T-helper 17 cell (primary cell): ENCODE data around the gene SPATA17. TPM values are rescaled to one million over a fixed set of nuclear protein-coding genes. Genes with fewer than 3 reads are reported as not detected.

Experiments
- ATAC-seq: fragments of 150-1000 bp; cut with Tn5 transposase; 2 replicates; pipeline ENCODE4 v1.10.0; 2021; ENCODE audit warnings: mild to moderate bottlenecking, moderate library complexity
- DNase-seq, 3 donors: peaks; one replicate each; pipeline versions ENCODE4 v3.0.0 to v3.0.0-alpha.2; 2020 to 2021
- H3K9me3 ChIP-seq: one replicate; pipeline ENCODE4 v1.7.0; 2013; ENCODE audit warnings: low read length, mild to moderate bottlenecking; ENCODE audit not compliant: control insufficient read depth, poor library complexity, severe bottlenecking
- H3K27ac Mint-ChIP-seq: one replicate; pipeline ENCODE4 v1.8.0; 2022; ENCODE audit warnings: mild to moderate bottlenecking, moderate library complexity, mixed read lengths
- H3K27me3 Mint-ChIP-seq: one replicate; pipeline ENCODE4 v1.8.0; 2022; ENCODE audit warnings: mixed read lengths
- H3K36me3 Mint-ChIP-seq: one replicate; pipeline ENCODE4 v1.8.0; 2022; ENCODE audit warnings: low read depth, mixed read lengths
- H3K4me1 Mint-ChIP-seq: one replicate; pipeline ENCODE4 v1.8.0; 2022; ENCODE audit warnings: mild to moderate bottlenecking, mixed read lengths
- H3K4me3 Mint-ChIP-seq: one replicate; pipeline ENCODE4 v1.8.0; 2022; ENCODE audit warnings: mild to moderate bottlenecking, moderate library complexity, mixed read lengths
- total RNA-seq, 4 donors: library from RNA in 2 of 4; stranded (reverse) in 2 of 4; gene quantifications; one replicate each; pipeline ENCODE4 v1.2.3 and lab custom pipeline; 2022 to 2026

Gene SPATA17
- total RNA-seq, 2 donors from 2014 or later = not detected

- no peaks in the 10 kb centered on the region for H3K36me3 Mint-ChIP-seq
- ATAC-seq = no peak
- peaks cover 10% of the 10 kb centered on the region for H3K27me3 Mint-ChIP-seq
- H3K27ac Mint-ChIP-seq = no peak overlapping the region
- H3K4me1 Mint-ChIP-seq = no peaks in the 10 kb centered on the region
- H3K9me3 ChIP-seq = no peaks in the 10 kb centered on the region
- no peak for DNase-seq
- no peak overlapping the region for H3K4me3 Mint-ChIP-seq
These were observed 81.9 kb downstream of the SPATA17 start for GRCh38 chr1:217712925-217713597.

DNA sequence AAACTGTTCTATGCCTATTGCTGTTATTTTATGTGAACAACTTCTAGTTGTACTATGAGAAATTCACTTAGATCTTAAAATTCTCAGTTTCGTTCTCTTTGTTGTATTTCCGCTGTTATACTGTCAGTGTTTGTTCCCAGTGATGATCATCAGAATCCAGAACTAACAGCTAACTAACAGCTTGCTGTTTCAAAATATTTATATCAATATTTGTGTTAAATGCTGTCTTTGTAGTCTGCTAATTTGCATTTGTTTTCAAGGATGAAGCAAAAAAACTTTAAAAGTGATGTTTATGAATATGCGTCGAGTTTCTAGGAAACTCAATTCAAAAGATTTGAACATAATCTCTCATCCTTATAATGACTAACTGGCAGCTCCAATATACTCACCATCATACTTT, 84.5 kb downstream of the SPATA17 start:
- no peak for DNase-seq
- Mint-ChIP-seq H3K4me1 (no peaks in the 10 kb centered on the region), H3K4me3 (no peak overlapping the region), H3K27ac (no peak overlapping the region), H3K36me3 (no peaks in the 10 kb centered on the region), H3K27me3 (peaks cover 10% of the 10 kb centered on the region)
- ATAC-seq = no peak
- H3K9me3 ChIP-seq = no peaks in the 10 kb centered on the region

- no peaks in the 10 kb centered on the region for H3K36me3 Mint-ChIP-seq
- H3K9me3 ChIP-seq = no peaks in the 10 kb centered on the region
- H3K4me1 Mint-ChIP-seq = no peaks in the 10 kb centered on the region
- peaks cover 18% of the 10 kb centered on the region for H3K27me3 Mint-ChIP-seq
- no peak overlapping the region for H3K27ac Mint-ChIP-seq
- DNase-seq (no peak), ATAC-seq (no peak)
- H3K4me3 Mint-ChIP-seq = no peak overlapping the region
These were observed 86.8 kb downstream of the SPATA17 start for GRCh38 chr1:217717959-217718358.

GRCh38 chr1:217718873-217719272, 87.7 kb downstream of the SPATA17 start:
- no peak for DNase-seq
- Mint-ChIP-seq H3K27ac (no peak overlapping the region), H3K4me1 (no peaks in the 10 kb centered on the region), H3K27me3 (peaks cover 10% of the 10 kb centered on the region), H3K4me3 (no peak overlapping the region), H3K36me3 (no peaks in the 10 kb centered on the region)
- ATAC-seq = no peak
- no peaks in the 10 kb centered on the region for H3K9me3 ChIP-seq

- Mint-ChIP-seq H3K36me3 (no peaks in the 10 kb centered on the region), H3K27ac (no peak overlapping the region), H3K4me3 (no peak overlapping the region), H3K27me3 (peaks cover 8% of the 10 kb centered on the region), H3K4me1 (no peaks in the 10 kb centered on the region)
- DNase-seq (no peak), ATAC-seq (no peak)
- H3K9me3 ChIP-seq = no peaks in the 10 kb centered on the region
These were observed 90.5 kb downstream of the SPATA17 start for GRCh38 chr1:217721692-217722091.

DNA sequence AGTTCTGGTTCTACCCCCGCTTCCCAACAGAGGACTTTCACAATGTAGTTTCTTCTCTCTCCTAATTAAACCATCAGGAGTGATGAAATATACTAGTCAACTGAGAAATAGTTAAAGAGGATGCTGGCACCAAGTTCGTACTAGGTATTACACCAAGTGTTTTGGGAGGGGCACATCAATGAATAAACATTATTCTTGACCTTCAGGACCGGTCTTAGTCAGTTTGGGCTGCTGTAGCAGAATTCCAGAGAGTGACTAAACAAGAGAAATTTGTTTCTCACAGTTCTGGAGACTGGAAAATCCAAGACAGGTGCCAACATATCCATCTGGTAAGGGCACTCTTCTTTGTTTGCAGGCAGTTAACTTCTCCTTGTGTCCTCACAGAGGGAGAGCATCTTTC, 103.8 kb downstream of the SPATA17 start:
- Mint-ChIP-seq H3K27me3 (no peaks in the 10 kb centered on the region), H3K36me3 (no peaks in the 10 kb centered on the region), H3K4me1 (peaks cover 2% of the 10 kb centered on the region), H3K4me3 (no peak overlapping the region), H3K27ac (no peak overlapping the region)
- DNase-seq = no peak
- H3K9me3 ChIP-seq = no peaks in the 10 kb centered on the region
- ATAC-seq = no peak

DNA sequence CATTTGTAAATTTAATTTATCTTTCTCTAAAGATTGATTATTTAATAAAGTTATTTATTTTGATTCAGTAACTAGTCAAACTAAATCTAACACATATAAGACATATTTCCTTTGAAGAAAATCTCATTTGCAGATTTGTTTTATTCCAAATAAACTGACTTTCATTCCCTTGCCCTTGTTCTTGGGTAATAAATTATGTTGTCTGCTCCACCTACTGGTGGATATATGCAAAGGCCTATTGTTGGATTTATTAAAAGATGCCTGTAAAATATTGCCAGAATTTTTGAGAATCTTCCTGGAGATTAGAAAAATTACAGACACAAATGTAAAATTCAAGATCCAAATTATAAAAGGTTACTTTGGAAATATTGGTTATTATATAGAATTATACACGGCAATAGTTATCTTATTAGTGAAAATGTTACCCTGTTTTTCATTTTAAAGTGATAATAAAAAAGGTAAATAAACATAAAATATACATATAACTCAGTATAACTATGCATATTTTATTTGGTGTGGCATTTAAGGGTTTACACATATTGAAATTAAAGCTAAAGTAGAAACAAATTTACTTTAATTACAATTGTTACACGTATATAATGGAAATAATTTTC, 116.1 kb downstream of the SPATA17 start:
- ATAC-seq = no peak
- H3K27ac Mint-ChIP-seq = no peak overlapping the region

DNA sequence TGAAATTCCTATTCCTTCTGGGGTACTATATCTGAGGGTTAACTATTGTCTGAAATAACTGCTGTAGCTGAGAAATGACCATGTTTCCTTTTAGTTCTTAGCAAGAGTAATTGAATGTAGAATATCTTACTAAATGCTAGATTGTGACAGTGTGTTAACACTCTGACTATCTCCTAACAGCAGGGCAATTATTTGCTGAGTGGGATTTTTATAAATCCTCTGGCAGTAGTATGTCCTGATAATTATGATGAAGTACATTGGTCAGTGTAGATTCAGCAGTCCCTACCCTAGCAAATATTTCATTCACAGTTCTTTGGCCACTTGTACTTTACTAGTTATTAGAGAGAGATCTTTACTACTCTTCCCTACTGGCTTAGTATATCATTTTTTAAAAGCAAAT, 138.6 kb downstream of the SPATA17 start:
- Mint-ChIP-seq H3K36me3 (no peaks in the 10 kb centered on the region), H3K4me3 (no peak overlapping the region), H3K27me3 (no peaks in the 10 kb centered on the region), H3K4me1 (no peaks in the 10 kb centered on the region), H3K27ac (no peak overlapping the region)
- no peak for ATAC-seq
- H3K9me3 ChIP-seq = no peaks in the 10 kb centered on the region
- no peak for DNase-seq

More for the DNA sequence above, 116.1 kb downstream of the SPATA17 start:
- Mint-ChIP-seq H3K36me3 (no peaks in the 10 kb centered on the region), H3K4me3 (no peak overlapping the region), H3K27me3 (no peaks in the 10 kb centered on the region), H3K4me1 (no peaks in the 10 kb centered on the region)
- no peak for DNase-seq
- H3K9me3 ChIP-seq = no peaks in the 10 kb centered on the region

GRCh38 chr1:217770918-217771317, 139.8 kb downstream of the SPATA17 start:
- Mint-ChIP-seq H3K4me3 (no peak overlapping the region), H3K36me3 (no peaks in the 10 kb centered on the region), H3K27me3 (no peaks in the 10 kb centered on the region), H3K27ac (no peak overlapping the region), H3K4me1 (no peaks in the 10 kb centered on the region)
- no peak for DNase-seq
- ATAC-seq = no peak
- no peaks in the 10 kb centered on the region for H3K9me3 ChIP-seq

- no peak for ATAC-seq
- Mint-ChIP-seq H3K27ac (no peak overlapping the region), H3K27me3 (no peaks in the 10 kb centered on the region)
These were observed 145.5 kb downstream of the SPATA17 start for GRCh38 chr1:217776693-217777092.

GRCh38 chr1:217781056-217781455, 149.9 kb downstream of the SPATA17 start:
- H3K9me3 ChIP-seq = no peaks in the 10 kb centered on the region
- H3K27me3 Mint-ChIP-seq = no peaks in the 10 kb centered on the region
- ATAC-seq = no peak

More at GRCh38 chr1:217776693-217777092, 145.5 kb downstream of the SPATA17 start:
- no peak for DNase-seq
- no peaks in the 10 kb centered on the region for H3K9me3 ChIP-seq
- Mint-ChIP-seq H3K36me3 (no peaks in the 10 kb centered on the region), H3K4me3 (no peak overlapping the region), H3K4me1 (no peaks in the 10 kb centered on the region)

GRCh38 chr1:217791091-217791490, 159.9 kb downstream of the SPATA17 start:
- no peak for ATAC-seq
- Mint-ChIP-seq H3K27ac (no peak overlapping the region), H3K4me3 (no peak overlapping the region), H3K36me3 (no peaks in the 10 kb centered on the region), H3K27me3 (no peaks in the 10 kb centered on the region), H3K4me1 (no peaks in the 10 kb centered on the region)
- no peak for DNase-seq
- no peaks in the 10 kb centered on the region for H3K9me3 ChIP-seq

More at GRCh38 chr1:217781056-217781455, 149.9 kb downstream of the SPATA17 start:
- H3K4me3 Mint-ChIP-seq = no peak overlapping the region
- no peak for DNase-seq
- H3K27ac Mint-ChIP-seq = no peak overlapping the region
- no peaks in the 10 kb centered on the region for H3K36me3 Mint-ChIP-seq
- H3K4me1 Mint-ChIP-seq = no peaks in the 10 kb centered on the region

GRCh38 chr1:217805792-217806191, 174.6 kb downstream of the SPATA17 start:
- H3K36me3 Mint-ChIP-seq = no peaks in the 10 kb centered on the region

DNA sequence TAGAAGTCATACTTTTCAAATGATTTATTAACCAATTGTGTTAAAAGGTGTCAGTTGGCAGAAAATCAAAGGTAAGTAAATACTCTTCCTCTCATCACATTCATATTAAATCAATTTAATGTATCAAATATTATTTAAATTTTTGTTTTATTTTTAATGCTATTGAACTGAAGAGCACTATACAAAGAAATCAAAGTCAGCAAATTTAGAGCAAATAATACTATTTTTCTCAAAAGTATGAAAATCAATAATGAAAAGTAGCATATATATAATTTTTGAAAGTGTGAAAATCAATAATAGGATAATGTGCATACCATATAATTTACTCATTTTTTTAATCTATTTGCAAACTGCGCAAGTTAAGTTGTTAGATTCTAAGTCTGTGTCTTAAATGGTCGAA, 181.0 kb downstream of the SPATA17 start:
- H3K27ac Mint-ChIP-seq = no peak overlapping the region
- no peak for ATAC-seq
- H3K4me3 Mint-ChIP-seq = no peak overlapping the region
- H3K4me1 Mint-ChIP-seq = no peaks in the 10 kb centered on the region
- DNase-seq = no peak
- no peaks in the 10 kb centered on the region for H3K36me3 Mint-ChIP-seq
- no peaks in the 10 kb centered on the region for H3K9me3 ChIP-seq
- no peaks in the 10 kb centered on the region for H3K27me3 Mint-ChIP-seq

More at GRCh38 chr1:217805792-217806191, 174.6 kb downstream of the SPATA17 start:
- Mint-ChIP-seq H3K4me3 (no peak overlapping the region), H3K27me3 (no peaks in the 10 kb centered on the region), H3K27ac (no peak overlapping the region), H3K4me1 (no peaks in the 10 kb centered on the region)
- no peaks in the 10 kb centered on the region for H3K9me3 ChIP-seq
- DNase-seq (no peak), ATAC-seq (no peak)
